H1 (cell line): Measurements from ENCODE around the gene TLR4. TPM values are rescaled to one million over a fixed set of nuclear protein-coding genes. Genes with fewer than 3 reads are reported as not detected.

Experiments
- CBX5 ChIP-seq: fragments of 300-800, 300-1000 bp; sonication (generic); IDR thresholded peaks from 2 replicates; pipeline ENCODE4 v1.7.1; 2016; ENCODE audit warnings: antibody characterized with exemption, low read length, low read depth
- CHD2 ChIP-seq: IDR thresholded peaks from 2 replicates; pipeline ENCODE4 v1.6.1; 2012; ENCODE audit warnings: low read length, improper control_type of control experiment
- GABPA ChIP-seq: IDR thresholded peaks from 2 replicates; pipeline ENCODE4 v1.6.1; 2011; ENCODE audit warnings: mild to moderate bottlenecking, low read length, moderate library complexity, borderline replicate concordance; ENCODE audit not compliant: insufficient read depth
- JUN ChIP-seq: IDR thresholded peaks from 2 replicates; pipeline ENCODE4 v1.6.1; 2011; ENCODE audit warnings: low read depth, mild to moderate bottlenecking, improper control_type of control experiment, low read length
- NRF1 ChIP-seq: IDR thresholded peaks from 2 replicates; pipeline ENCODE4 v1.6.1; 2011; ENCODE audit warnings: mild to moderate bottlenecking, low read depth, low read length, improper control_type of control experiment
- SIN3A ChIP-seq, 2 experiments: IDR thresholded peaks in 1 of 2; conservative IDR thresholded peaks in 1 of 2; 2 replicates each; pipeline ENCODE4 v1.6.1; 2011 to 2012; ENCODE audit warnings: low read length in 2 of 2, improper control_type of control experiment in 1 of 2, low read depth in 1 of 2, mild to moderate bottlenecking in 1 of 2
- SP4 ChIP-seq: IDR thresholded peaks from 2 replicates; pipeline ENCODE4 v1.6.1; 2012; ENCODE audit warnings: low read length, inconsistent platforms
- SUZ12 ChIP-seq: fragments of 200-600 bp; sonication (generic); IDR thresholded peaks from 2 replicates; pipeline ENCODE4 v1.6.1; 2012; ENCODE audit warnings: mild to moderate bottlenecking, inconsistent platforms, low read length, moderate library complexity, mixed read lengths
- TAF1 ChIP-seq: IDR thresholded peaks from 2 replicates; pipeline ENCODE4 v1.6.1; 2011; ENCODE audit warnings: mild to moderate bottlenecking, low read depth, low read length
- TAF7 ChIP-seq: optimal IDR thresholded peaks from 2 replicates; pipeline ENCODE3; 2011; ENCODE audit warnings: low read depth, mild to moderate bottlenecking, inconsistent platforms, low read length, moderate library complexity, borderline replicate concordance
- TEAD4 ChIP-seq: IDR thresholded peaks from 2 replicates; pipeline ENCODE4 v1.6.1; 2012; ENCODE audit warnings: low read depth, low read length, inconsistent platforms, mixed read lengths
- polyA plus RNA-seq, 7 experiments: library from polyadenylated mRNA; depleted of rRNA in 3 of 7; stranded (reverse) in 5 of 7; unstranded in 2 of 7; fragments of >200 nt in 5 of 7; fragments of 200-250 nt in 2 of 7; gene quantifications; 1 replicate in 5 of 7; 2 replicates in 1 of 7; 4 replicates in 1 of 7; pipeline versions ENCODE4 v1.2.1 to v1.2.3, GENCODE V29; 2011 to 2013; ENCODE audit warnings: missing spikeins in 2 of 7, mixed read lengths in 2 of 7
- total RNA-seq: library from RNA; stranded (reverse); fragmentation: NEBNext Ultra II Directional; extraction: Animal tissue kit (Norgen Biotek cat#: 25700); gene quantifications from 2 replicates; pipeline ENCODE4 v1.2.1, GENCODE V29; 2021
- TF ChIP-seq, protein P1 (sequence below): fragments of 300-600 bp; sonication (generic); IDR thresholded peaks from 2 replicates; pipeline ENCODE4 v1.7.1; 2012; ENCODE audit warnings: low read length, moderate library complexity, mild to moderate bottlenecking, inconsistent platforms; ENCODE audit not compliant: insufficient replicate concordance

TLR4 gene
- total and polyA plus RNA-seq, 2 of the 8 experiments (the other 6 are each of a cell fraction or from before 2014, with no cell fraction given): 0.02 to 0.17 TPM

DNA sequence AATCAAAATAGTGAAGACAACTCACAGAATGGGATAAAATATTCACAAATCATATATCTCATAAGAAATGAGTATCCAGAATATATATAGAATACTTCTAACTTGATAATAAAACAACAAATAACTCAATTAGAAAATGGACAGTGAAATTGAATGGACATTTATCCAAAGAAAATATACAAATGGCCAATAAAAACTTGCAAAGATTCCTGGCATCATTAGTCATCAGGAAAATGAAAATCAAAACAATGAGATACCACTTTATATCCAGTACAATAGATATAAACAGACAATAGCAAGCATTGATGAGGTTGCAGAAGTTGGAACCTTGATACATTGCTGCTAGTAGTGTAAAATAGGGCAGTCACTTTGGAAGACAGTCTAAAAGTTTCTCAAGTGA, 12.8 kb upstream of the TLR4 start (continued):
- TF ChIP-seq, protein P1, sequence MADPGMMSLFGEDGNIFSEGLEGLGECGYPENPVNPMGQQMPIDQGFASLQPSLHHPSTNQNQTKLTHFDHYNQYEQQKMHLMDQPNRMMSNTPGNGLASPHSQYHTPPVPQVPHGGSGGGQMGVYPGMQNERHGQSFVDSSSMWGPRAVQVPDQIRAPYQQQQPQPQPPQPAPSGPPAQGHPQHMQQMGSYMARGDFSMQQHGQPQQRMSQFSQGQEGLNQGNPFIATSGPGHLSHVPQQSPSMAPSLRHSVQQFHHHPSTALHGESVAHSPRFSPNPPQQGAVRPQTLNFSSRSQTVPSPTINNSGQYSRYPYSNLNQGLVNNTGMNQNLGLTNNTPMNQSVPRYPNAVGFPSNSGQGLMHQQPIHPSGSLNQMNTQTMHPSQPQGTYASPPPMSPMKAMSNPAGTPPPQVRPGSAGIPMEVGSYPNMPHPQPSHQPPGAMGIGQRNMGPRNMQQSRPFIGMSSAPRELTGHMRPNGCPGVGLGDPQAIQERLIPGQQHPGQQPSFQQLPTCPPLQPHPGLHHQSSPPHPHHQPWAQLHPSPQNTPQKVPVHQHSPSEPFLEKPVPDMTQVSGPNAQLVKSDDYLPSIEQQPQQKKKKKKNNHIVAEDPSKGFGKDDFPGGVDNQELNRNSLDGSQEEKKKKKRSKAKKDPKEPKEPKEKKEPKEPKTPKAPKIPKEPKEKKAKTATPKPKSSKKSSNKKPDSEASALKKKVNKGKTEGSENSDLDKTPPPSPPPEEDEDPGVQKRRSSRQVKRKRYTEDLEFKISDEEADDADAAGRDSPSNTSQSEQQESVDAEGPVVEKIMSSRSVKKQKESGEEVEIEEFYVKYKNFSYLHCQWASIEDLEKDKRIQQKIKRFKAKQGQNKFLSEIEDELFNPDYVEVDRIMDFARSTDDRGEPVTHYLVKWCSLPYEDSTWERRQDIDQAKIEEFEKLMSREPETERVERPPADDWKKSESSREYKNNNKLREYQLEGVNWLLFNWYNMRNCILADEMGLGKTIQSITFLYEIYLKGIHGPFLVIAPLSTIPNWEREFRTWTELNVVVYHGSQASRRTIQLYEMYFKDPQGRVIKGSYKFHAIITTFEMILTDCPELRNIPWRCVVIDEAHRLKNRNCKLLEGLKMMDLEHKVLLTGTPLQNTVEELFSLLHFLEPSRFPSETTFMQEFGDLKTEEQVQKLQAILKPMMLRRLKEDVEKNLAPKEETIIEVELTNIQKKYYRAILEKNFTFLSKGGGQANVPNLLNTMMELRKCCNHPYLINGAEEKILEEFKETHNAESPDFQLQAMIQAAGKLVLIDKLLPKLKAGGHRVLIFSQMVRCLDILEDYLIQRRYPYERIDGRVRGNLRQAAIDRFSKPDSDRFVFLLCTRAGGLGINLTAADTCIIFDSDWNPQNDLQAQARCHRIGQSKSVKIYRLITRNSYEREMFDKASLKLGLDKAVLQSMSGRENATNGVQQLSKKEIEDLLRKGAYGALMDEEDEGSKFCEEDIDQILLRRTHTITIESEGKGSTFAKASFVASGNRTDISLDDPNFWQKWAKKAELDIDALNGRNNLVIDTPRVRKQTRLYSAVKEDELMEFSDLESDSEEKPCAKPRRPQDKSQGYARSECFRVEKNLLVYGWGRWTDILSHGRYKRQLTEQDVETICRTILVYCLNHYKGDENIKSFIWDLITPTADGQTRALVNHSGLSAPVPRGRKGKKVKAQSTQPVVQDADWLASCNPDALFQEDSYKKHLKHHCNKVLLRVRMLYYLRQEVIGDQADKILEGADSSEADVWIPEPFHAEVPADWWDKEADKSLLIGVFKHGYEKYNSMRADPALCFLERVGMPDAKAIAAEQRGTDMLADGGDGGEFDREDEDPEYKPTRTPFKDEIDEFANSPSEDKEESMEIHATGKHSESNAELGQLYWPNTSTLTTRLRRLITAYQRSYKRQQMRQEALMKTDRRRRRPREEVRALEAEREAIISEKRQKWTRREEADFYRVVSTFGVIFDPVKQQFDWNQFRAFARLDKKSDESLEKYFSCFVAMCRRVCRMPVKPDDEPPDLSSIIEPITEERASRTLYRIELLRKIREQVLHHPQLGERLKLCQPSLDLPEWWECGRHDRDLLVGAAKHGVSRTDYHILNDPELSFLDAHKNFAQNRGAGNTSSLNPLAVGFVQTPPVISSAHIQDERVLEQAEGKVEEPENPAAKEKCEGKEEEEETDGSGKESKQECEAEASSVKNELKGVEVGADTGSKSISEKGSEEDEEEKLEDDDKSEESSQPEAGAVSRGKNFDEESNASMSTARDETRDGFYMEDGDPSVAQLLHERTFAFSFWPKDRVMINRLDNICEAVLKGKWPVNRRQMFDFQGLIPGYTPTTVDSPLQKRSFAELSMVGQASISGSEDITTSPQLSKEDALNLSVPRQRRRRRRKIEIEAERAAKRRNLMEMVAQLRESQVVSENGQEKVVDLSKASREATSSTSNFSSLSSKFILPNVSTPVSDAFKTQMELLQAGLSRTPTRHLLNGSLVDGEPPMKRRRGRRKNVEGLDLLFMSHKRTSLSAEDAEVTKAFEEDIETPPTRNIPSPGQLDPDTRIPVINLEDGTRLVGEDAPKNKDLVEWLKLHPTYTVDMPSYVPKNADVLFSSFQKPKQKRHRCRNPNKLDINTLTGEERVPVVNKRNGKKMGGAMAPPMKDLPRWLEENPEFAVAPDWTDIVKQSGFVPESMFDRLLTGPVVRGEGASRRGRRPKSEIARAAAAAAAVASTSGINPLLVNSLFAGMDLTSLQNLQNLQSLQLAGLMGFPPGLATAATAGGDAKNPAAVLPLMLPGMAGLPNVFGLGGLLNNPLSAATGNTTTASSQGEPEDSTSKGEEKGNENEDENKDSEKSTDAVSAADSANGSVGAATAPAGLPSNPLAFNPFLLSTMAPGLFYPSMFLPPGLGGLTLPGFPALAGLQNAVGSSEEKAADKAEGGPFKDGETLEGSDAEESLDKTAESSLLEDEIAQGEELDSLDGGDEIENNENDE: no peak
- no peak for TF ChIP-seq SUZ12
- no peak for TF ChIP-seq TAF7
- no peak for TF ChIP-seq TAF1
- TF ChIP-seq JUN: no peak
- TF ChIP-seq CHD2: no peak
- no peak for TF ChIP-seq TEAD4
- no peak for TF ChIP-seq CBX5
- no peak for TF ChIP-seq GABPA
- no peak for TF ChIP-seq NRF1
- TF ChIP-seq SIN3A (conservative IDR thresholded peaks at IDR 0.05 in 1 of 2, IDR thresholded peaks at IDR 0.05 in 1 of 2; ENCODE audit: low read depth in 1 of 2, low read length in 2 of 2): no peak
- no peak for TF ChIP-seq SP4
